Suppressor macrophage (primary cell): ENCODE measurements around the gene PRDM13.
"Not testable (repeated sequence)": the region's sequence is repeated elsewhere in the genome, so short reads cannot be mapped to it uniquely, and the experiment has no call there.

Experiments
- DNase-seq, 4 experiments: peaks; one replicate each; pipeline ENCODE4 v3.0.0-alpha.2; 2020 to 2022
- total RNA-seq, 17 experiments: gene quantifications; one replicate each; lab custom pipeline; 2026; ENCODE audit warnings: mixed read lengths in 6 of 17, inconsistent platforms in 3 of 17; lab: John Stamatoyannopoulos, UW

Gene PRDM13
- 0 to 1.3 (median 0) reads per million in 17 experiments for total RNA-seq

DNA sequence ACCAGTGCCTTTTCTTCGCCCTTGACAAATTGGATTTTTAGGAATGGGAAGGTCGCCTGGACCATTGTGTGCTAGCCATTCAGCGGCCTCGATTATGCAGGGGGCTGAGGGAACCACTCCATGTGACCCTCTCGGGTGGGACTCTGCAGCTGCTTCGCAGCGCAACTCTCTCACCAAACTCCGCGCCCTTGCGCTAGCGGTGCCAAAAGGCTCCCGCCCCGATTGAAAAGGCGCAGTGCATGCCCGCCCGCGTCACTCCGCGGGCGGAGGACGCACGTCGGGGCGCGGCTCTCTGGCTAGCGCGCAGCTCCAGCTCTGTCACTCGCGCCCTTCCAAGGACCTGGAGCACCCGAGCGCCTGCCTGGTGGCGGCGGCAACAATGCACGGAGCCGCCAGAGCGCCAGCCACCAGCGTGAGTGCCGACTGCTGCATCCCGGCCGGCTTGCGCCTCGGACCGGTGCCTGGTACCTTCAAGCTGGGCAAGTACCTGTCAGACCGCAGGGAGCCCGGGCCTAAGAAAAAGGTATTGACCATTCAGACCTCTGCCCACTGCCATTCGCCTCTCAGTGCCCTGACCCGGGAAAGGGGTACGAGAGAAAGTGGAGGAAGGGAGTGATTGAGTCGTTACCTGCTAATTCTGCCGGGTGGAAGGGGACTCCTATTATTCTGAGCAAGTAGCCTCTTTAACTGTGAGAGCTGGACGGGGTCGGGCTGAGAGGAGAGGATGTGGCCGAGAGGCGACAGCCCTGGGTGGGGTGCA, at the start of gene PRDM13:
PRDM13 (plus strand) TSS at position 178 of the 760 bp plus-strand sequence; CDS start at position 380, 202 bp downstream.
- DNase-seq, result no peak

GRCh38 chr6:99559057-99559456, 47.6 kb upstream of the PRDM13 start:
- peak in 3 of 4 experiments; percentile 10 to 58 (median 47) for DNase-seq

- DNase-seq, result no peak
These were observed 46.0 kb upstream of the PRDM13 start for GRCh38 chr6:99560668-99561067.

GRCh38 chr6:99563056-99563723, 43.4 kb upstream of the PRDM13 start:
- DNase-seq, result no peak

DNA sequence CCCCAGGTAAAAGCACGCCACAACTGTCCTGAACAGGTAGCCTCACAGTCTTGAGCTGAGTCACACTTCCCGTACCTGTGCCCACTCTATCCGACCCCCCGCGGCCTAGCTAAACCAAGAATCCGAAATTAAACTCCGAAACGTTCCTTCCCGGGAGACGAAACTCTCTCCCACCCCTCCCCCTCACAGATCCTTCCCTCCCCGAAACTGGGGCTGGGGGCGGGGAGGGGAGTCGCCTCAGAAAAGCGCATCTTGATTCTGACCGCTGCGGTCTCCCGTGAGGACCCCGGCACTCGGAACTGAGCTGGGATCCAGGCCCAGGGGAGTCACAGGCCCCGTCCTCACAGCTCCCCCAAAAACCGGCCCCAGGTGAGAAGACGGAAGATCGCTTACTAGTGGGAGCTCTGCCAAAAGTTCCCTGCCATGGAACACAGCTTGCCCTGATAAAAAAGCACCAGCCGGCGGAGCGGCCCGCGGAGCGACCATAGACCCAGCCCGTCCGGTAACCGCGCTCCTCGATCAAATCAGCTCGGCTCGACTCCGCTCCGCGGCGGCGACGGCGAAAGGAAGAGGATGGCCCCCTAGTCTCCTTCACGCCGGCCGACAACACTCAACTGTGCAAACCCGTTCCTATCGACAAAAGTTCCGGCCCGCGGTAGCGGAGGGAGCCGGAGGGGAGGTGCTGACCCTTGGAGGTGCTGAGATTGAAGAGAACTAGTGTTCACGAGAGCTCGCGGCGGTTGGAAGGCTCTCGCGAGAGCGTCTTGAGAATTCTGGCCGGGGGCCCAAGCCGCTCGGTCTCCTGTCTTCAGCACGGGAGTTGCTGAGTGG, 38.3 kb upstream of the PRDM13 start, which contains the start of gene CCNC:
CCNC (minus strand) TSS at position 558 of the 831 bp plus-strand sequence; CDS start at position 425, 133 bp downstream.
- peak; percentile 95 to 96 (median 95) for DNase-seq

DNA sequence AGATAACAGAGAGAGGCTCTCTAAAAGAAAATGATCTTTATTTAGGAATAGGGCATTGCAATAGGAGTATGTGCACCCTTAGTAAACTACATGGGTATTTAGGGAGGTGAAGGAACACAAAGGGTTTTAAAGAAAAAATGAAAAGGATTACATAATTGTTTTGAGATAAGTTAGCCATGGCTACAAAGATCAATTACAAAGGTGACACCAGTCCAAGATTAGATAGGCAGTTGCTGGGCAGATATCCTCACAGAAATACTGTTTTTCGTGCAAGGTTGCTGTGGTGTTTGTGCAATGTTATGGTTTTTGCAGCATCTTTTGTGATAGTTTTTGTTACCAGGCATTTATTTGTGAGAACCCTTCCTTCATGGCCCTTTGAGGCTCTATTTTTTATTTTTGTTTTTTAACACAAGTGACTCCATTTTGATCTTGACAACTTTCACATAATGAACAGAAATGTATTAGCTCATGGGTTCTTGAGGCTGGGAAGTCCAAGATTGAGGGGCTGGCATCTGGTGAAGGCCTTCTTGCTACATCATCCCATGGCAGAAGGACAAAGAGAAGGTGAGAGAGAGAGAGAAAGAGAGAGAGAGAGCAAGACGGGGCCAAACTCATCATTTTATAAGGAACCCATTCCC, 32.5 kb upstream of the PRDM13 start:
- DNase-seq, result no peak

- DNase-seq, result no peak
These were observed 30.9 kb upstream of the PRDM13 start for GRCh38 chr6:99575544-99576227.

DNA sequence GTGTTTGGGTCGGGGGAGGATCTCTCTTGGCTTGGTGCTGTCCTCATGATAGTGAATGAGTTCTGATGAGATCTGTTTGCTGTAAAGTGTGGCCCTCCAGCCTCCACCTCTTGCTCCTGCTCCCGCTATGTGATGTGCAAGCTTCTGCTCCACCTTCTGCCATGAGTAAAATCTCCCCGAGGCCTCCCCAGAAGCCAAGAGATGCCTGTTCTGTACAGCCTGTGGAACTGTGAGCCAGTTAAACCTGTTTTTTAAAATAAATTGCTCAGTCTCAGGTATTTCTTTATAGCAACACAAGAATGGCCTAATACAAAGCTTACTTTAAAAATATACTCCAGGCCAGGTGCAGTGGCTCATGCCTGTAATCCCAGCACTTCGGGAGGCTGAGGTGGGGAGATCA, 26.9 kb upstream of the PRDM13 start:
- DNase-seq, result no peak

- DNase-seq, result no peak
These were observed 18.8 kb upstream of the PRDM13 start for GRCh38 chr6:99587792-99588191.

DNA sequence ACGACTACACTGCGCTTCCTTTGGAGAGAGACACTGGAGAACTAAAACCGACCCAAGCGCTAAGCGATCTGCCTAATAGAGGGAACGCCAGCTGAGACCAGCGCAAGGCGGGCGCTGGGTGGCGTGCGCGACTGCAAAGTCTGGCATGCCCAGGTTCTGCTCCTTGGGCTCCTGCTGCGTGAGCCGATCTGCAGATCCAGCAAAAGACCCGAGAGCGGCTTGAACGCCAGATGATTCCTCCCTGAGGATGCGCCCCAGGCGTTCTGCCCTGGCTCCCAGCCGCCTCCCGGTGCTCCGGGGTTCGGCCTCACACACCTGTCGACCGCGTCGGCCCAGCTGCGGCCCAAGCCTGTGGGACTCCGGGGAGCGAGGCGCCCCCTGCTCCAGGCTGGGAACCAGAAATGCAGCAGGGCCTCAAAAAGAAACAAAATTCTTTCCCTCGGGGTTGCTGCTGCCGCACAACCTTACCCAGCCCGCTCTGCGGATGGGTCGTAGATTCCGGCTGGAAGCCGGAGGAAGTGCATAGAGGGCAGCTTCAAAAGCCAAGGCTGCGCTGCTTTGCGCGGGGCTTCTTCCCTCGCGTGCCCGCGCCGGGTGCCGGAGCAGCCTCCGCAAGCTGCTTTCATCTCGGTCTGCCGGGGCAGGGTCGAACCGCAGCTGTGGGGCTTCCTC, 17.9 kb upstream of the PRDM13 start:
- DNase-seq, result peak; percentile 79 to 90 (median 85)

DNA sequence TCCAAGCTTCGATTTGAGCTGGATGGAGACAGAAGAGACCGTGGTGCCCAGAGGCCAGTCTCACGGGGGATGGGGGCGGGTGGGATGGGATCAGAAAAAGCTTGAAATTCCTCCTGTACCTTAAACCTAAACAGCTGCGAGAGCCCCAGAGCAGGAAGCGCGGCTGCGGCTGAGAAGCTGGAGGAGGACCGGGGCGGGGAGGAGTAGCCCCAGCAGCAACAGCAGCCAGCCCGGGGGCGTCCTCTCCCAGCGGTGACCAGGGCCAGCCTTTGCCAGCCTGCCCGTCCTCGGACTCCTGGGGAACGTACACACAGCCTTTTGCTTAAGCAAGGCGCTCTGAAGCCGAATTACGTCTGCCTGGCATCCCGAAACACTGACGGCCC, 17.4 kb upstream of the PRDM13 start:
- DNase-seq, result peak in 2 of 4 experiments; percentile 29 to 44

- DNase-seq, result no peak
These were observed 16.6 kb upstream of the PRDM13 start for GRCh38 chr6:99589907-99590493.

DNA sequence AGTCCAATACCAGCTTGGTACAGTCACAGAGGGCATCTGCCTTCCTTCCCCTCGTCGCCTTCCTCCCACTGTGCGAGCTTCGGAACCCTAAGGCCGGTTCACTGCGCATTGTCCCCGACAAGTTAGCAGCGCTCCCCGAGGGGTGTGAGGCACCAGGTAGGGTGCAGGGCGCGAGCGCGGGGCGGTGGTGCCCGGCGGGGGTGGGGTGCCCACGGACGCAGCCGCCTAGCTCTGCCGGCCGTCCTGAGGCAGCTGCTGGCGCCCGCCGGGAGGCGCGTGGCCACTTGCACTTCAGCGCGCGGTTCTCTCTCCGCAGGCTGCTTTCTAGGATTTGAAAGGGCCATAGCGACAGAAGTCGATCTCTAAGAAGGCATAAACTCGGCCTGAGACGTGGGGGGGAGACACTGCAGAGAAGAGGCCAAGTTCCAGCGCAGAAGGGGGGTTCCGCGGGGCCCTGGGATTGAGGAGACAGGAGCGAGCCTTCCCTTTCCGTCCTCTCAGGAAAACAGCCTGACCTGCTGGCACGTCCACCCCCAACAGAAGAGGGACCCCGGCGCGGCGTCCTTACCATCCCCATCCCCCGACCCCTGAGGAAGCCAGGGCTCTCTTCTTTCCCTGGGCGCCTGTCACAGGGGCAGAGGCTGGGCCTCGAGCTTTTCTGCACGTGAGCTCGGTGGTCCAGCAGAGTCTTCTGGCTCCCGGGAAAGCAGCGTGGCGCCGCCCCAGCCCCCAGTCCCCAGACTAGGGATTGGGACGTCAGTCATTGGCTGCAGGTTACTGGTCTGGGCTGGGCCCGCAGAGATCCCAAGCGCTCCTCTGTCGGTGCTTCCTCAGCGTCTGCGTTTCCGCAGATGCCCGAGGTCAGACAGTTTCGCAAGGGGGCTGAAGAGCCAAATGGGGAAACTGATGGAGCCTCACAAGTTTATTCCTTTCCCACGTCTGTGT, 15.6 kb upstream of the PRDM13 start:
- peak in 3 of 4 experiments; percentile 58 to 70 (median 67) for DNase-seq

DNA sequence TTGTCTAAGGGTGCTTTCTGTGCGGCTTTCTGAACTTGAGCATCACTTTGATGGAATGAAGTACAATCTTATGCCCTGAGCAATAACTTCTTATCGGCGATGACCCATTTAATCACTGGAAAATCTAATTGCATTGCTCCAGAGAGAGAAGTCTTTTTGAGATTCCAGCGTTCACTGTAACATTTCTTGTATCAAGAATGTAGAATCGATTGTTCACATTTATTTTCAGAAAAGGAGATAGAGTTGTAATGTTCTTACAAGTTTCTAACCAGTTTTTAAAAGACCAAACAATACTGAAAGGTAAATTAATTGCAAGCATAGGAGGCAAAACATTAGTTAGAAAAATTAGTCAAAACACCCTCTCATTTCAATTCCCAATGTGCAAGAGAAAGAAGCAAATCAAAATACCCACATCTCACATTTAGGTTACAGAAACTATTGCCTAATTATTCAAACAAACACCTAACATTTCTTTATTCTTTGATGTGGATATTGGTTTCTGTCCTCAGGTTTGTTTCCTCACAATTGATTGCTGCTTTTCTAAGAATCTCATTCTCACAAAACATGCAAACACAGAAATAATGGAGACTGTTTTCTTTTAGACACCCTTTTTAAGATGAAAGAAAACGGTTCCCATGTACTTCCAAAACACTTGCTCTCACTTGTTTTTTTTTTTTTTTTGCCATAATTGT, 14.8 kb upstream of the PRDM13 start:
- no peak for DNase-seq

- peak in 3 of 4 experiments; percentile 41 to 91 (median 86) for DNase-seq
These were observed 13.7 kb upstream of the PRDM13 start for GRCh38 chr6:99592900-99593299.

GRCh38 chr6:99594696-99595095, 11.9 kb upstream of the PRDM13 start:
- DNase-seq, result not testable (repeated sequence)

GRCh38 chr6:99602520-99603420, 3.9 kb upstream of the PRDM13 start:
- DNase-seq, result peak in 2 of 4 experiments; percentile 28 to 48
